Cardiac septum (tissue), 1 donor: ENCODE results near the gene TMUB1. TPM values are rescaled to one million over a fixed set of nuclear protein-coding genes. Genes with fewer than 3 reads are reported as not detected.

ENCODE experiments used
- DNase-seq: peaks from one replicate; pipeline ENCODE4 v3.0.0-alpha.2; 2020; ENCODE audit warnings: low spot score
- intact Hi-C: fragments of 100-400 bp; cut with DNase I; formaldehyde crosslinking; loops from one replicate; pipeline ENCODE4 v1.14.0; 2022
- total RNA-seq: library from RNA; stranded (reverse); fragmentation: NEBNext Ultra II Directional; extraction: Animal tissue kit (Norgen Biotek cat#: 25700); gene quantifications from one replicate; pipeline ENCODE4 v1.2.1, GENCODE V29; 2021
- donor health status: DM: no; HTN: no; CAD: no.

TMUB1 gene
- total RNA-seq, 1 donor from 2014 or later, result 29.0 TPM

GRCh38 chr7:151088856-151089699 is 5.8 kb upstream of the TMUB1 start:
- no peak for DNase-seq
- intact Hi-C loops, result no loop called here

DNA sequence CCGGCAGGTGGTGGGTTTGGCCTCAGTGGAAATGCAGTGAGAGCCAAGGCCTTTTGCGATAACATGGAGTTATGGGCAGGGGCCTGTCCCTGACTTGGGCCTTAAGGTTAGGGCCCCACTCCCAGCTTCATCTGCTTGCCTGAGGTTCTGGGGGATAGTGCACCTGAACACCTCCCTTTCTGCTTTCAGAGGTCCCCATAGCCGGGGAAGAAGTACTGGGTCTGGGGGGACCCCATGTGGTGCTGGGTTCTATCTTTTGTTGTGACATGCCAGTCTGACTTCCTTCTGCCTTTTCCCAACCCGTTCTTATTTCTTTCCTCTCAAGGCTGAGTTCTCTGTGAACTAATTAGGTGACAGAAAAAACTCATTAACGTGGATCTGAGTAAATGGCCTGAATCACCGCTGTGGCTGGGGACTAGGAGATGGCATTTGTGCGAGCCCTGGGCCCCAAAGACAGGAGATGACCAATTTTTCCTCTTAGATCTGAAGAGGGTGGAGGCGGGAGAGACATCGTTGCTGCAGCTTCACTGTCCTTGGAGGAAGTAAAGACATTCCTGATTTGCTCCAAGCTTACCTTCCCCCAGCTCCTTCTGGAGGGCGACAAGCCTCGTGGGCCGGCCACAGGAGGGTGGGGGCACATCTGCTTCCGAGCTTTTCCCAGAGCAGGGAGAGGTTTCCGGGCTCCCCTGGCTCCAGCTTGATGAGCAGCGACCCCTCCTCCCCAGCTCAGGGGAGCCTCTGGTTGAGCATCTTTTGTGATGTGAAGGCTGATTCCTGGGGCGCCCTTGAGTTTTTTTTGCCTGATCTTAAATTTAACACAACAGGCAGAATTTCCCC is 4.9 kb upstream of the TMUB1 start:
- no peak for DNase-seq
- intact Hi-C loops, result no loop called here

GRCh38 chr7:151087245-151088018 is 4.1 kb upstream of the TMUB1 start:
- DNase-seq, result no peak
- intact Hi-C loops, result no loop called here

DNA sequence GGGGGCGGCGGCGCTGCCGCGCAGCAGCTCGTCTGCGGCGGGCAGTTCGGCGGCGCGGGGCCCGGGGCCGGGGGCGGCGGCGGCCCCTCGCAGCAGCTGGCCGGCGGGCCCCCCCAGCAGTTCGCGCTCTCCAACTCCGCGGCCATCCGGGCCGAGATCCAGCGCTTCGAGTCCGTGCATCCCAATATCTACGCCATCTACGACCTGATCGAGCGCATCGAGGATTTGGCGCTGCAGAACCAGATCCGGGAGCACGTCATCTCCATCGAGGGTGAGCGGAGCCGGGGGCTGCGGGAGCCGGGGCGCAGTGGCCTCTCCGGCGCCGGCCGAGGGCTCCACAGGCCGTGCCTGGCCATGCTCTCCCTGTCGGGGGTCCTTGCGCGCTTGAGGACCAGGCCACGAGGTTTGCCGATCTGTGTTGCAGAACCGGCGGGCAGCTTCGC is 3.5 kb upstream of the TMUB1 start:
- DNase-seq, result no peak
- intact Hi-C loops, result no loop called here

DNA sequence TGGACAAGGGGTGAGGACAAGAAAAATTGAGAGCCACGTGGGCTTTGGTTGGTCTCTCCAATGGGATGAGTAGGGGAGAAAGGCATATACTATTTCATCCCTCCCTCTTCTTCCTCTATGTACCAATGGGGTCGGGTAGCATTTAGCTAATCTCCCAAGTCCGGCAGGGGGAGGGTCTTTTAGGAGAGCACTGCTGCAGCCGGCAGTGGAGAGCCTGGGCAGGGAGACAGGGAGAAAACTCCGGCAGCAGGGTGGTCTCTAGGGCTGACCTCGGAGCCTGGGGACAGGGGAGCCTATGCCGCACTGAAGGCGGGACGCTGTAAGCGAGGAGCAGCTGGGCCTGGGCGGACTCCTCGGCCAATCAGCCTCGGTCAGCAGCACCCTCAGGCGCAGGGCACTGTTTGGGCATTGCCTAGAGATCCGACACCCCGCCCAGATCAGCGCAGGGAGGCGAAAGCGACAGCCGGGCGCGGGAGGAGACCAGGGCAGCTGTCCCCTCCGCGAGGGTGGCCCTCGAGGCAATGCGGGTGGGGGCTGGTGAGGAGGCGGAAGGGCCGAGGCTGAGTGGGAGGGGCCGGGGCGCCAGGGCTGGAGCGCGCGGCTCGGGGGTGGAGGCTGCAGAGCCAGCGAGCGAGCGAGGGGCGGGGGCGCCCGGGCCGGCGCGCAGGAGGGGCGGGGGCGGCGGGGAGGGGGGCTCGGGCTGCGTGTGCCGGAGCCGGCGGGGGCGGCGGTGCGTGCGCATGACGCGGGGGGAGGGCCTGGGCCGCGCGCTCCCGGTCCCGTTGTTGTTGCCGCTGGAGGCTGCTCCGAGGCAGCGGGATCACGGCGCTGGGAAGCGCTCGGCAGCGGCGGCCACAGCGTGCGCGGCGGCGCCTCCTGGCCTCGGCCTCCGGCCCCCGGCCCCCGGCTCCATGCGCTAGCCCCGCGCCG is 2.7 kb upstream of the TMUB1 start, which contains the start of gene AGAP3:
Gene AGAP3 (plus strand): TSS at position 785 of the 930 bp plus-strand sequence. CDS start 267 bp downstream, outside the sequence.
- intact Hi-C loops, result no loop called here
- peak; percentile 95 for DNase-seq

- intact Hi-C loops, result no loop called here
- no peak for DNase-seq
These were observed 2.0 kb upstream of the TMUB1 start for GRCh38 chr7:151085329-151085690.

DNA sequence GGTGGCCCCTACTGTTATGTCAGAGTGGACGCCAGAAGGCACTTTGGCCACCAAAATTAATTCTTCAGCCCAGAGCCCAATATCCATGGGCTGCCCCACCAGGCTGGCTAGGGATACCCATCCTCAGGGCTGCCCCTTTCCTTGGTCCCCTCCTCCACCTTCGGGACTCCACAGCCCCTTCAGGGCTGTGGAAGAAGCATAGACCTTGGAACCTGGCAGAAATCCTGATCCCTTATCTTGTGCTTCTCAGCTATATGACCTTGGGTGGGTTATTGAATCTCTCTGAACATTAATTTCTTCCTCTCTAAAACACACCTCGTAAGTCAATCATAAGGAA is 499 bp upstream of the TMUB1 start:
- DNase-seq, result no peak
- intact Hi-C loops, result no loop called here

GRCh38 chr7:151082141-151083070 is 887 bp downstream of the TMUB1 start:
- no peak for DNase-seq
- intact Hi-C loops, result no loop called here

DNA sequence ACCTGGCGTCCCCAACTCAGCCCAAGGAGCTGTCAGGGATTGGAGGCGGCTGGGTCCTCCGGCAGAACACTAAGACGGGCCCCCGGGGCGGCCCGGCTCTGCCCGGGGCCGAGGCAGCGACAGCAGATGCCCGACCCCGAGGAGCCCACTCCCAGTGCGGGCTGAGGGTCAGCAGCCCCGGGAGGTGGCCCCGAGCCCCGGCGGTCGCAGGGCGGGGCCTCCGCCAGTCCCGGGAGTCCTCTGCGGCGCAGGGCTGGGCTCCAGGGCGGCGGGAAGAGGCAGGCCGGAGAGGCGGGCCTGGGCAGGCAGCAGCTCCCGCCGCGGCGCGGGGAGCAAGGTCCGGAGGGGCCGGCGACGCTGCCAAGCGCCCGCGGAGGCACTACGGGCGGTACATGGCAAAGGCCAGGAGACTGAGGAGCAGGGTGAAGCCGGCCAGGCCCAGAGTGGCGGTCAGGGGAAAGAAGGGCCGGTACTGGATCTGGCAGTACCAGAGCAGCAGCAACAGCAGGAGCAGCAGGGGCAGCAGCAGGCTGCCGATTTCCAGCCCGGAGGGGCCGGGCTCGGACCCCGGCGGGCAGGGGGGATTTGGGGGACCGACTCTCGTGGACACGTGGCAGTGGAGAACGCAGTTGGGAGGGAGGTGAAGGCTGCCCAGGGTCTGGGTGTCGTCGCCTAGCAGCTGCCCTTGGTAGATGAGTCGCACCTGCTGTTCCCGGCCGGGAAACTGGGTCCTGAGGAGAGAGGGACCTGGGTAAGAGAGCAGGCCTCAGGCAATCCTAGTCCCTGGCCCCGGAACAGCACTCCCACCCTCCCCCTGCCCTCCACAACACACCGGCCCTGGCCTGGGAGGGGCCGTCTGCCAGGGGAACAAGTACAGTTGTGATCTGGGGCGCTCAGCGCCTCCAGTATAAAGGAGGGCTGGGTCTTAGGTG is 1.9 kb downstream of the TMUB1 start:
- intact Hi-C loops, result no loop called here
- DNase-seq, result no peak

GRCh38 chr7:151080522-151081169 is 2.6 kb downstream of the TMUB1 start, which contains the start of gene FASTK:
Gene FASTK, minus strand, starts transcription at chr7:151080809. Its CDS starts 43 bp downstream, at chr7:151080766.
- peak; percentile 97 for DNase-seq
- intact Hi-C loops, result loop anchor here (1.0 kb wide), 2 partner anchors 21 to 52 kb away; partner anchors contain the start of genes ABCB8 and SLC4A2

- no peak for DNase-seq
- intact Hi-C loops, result loop anchor here (1.0 kb wide), 2 partner anchors 21 to 52 kb away; partner anchors contain the start of genes ABCB8 and SLC4A2
These were observed 3.2 kb downstream of the TMUB1 start for GRCh38 chr7:151080067-151080521.

DNA sequence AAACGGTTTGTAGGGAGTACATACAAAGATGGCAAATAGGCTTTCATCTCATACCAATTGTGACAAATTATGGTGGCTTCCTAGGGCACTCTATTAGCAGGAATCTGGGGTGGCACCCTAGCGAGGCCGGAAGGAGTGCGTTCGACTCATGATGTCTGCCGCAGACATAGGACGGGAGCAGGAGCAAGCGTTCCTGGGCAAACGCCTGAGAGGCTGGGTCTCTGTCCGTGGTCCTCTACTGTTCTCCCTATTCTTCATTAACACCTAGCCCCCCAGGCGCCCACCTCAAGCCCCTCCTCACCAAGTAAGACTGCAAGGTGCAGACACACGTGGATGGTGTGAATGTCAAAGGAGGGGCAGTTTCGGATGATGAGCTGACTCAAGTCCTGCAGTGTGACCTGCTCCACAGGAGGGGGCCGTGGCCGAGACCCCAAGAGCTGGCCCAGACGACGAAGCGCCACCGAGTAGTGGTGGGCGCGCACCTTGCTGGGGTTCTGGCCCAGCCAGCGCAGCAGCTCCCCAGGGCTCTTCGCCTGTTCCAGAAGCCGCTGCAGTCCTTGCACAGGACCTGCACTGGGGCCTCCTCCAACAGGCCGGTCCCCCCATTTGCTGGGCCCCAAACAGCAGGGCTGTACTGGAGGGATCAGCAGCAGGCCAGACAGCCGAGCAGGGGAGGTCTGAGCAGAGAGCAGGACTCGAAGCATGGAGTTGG is 3.9 kb downstream of the TMUB1 start:
- intact Hi-C loops, result no loop called here
- DNase-seq, result no peak

DNA sequence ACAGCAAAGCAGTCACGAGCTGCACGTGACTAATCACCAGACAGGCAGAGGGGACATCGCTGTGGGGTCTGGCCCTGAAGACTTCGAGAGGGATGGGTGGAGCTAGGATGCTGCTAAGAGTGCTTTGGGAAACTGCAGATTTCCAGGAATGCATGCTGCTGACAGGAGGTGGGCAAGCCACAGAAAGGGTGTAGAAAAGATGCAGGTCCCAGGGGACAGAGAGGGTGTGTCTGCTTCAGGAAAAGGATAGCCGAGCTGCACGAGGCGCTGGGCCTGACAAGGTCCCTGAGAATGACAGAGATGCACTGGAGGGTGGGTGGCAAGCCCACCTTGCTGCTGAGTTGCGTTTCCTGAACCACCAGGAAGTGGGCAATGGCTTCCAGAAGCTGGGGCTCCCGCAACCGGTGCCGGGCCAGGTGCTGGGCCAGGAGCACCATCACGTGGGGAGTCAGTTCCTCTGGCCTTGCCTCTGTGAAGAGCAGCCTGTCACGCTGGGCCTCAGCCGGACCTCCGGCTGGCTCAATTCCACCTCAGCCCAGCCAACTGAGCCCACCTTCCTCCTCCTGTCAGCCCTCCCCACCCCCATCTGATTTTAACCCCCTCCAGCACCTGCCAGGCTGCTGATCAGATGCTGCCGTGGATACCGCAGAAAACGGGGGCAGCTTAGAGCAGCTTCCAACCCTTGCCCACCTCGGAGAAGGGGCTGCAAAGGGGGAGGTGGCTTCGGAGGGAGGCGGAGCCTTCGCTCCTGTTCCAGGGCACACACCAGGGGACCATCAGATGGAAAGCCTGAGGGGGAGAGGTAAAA is 4.9 kb downstream of the TMUB1 start:
- DNase-seq, result no peak
- intact Hi-C loops, result no loop called here

- intact Hi-C loops, result no loop called here
- DNase-seq, result no peak
These were observed 5.5 kb downstream of the TMUB1 start for GRCh38 chr7:151077705-151078232.
